ENCODE results near the gene PTPRD.
"Not testable (repeated sequence)": the region's sequence is repeated elsewhere in the genome, so short reads cannot be mapped to it uniquely, and the experiment has no call there.

PTPRD gene

GRCh38 chr9:10534850-10535249 lies 78.0 kb downstream of the PTPRD start:
- CTCF ChIA-PET, result no interaction called here
- POLR2A ChIA-PET, result no interaction called here
- no peak for TF ChIP-seq CTCF (IDR thresholded peaks at IDR 0.05; ENCODE audit: control extremely low read depth, extremely low read depth, low read depth, missing control alignments)
- DNase-seq (ENCODE audit: extremely low spot score), result no peak

- no peak for TF ChIP-seq CTCF (IDR thresholded peaks at IDR 0.05; ENCODE audit: control extremely low read depth, extremely low read depth, low read depth, missing control alignments)
- no peak for DNase-seq (ENCODE audit: extremely low spot score)
- CTCF ChIA-PET, result no interaction called here
- POLR2A ChIA-PET, result no interaction called here
These were observed 86.8 kb downstream of the PTPRD start for GRCh38 chr9:10525972-10526371.

GRCh38 chr9:10523164-10523563 lies 89.6 kb downstream of the PTPRD start:
- DNase-seq (ENCODE audit: extremely low spot score), result no peak
- no peak for TF ChIP-seq CTCF (IDR thresholded peaks at IDR 0.05; ENCODE audit: control extremely low read depth, extremely low read depth, low read depth, missing control alignments)
- CTCF ChIA-PET, result no interaction called here
- POLR2A ChIA-PET, result no interaction called here

- TF ChIP-seq CTCF (IDR thresholded peaks at IDR 0.05; ENCODE audit: control extremely low read depth, extremely low read depth, low read depth, missing control alignments), result no peak
- DNase-seq (ENCODE audit: extremely low spot score), result no peak
- ChIA-PET POLR2A (no interaction called here), CTCF (no interaction called here)
These were observed 100.7 kb downstream of the PTPRD start for GRCh38 chr9:10512144-10512543.

- ChIA-PET POLR2A (no interaction called here), CTCF (interaction anchor here (0.9 kb wide), 1 partner anchor 9 kb away, joined by 3 read pairs; no protein-coding TSS in a partner anchor)
- TF ChIP-seq CTCF (IDR thresholded peaks at IDR 0.05; ENCODE audit: control extremely low read depth, extremely low read depth, low read depth, missing control alignments), result no peak
- no peak for DNase-seq (ENCODE audit: extremely low spot score)
These were observed 123.9 kb downstream of the PTPRD start for GRCh38 chr9:10488937-10489336.

- no peak for TF ChIP-seq CTCF (IDR thresholded peaks at IDR 0.05; ENCODE audit: control extremely low read depth, extremely low read depth, low read depth, missing control alignments)
- ChIA-PET POLR2A (no interaction called here), CTCF (interaction anchor here (1.3 kb wide), 1 partner anchor 10 kb away, joined by 3 read pairs; no protein-coding TSS in a partner anchor)
- DNase-seq (ENCODE audit: extremely low spot score), result no peak
These were observed 133.6 kb downstream of the PTPRD start for GRCh38 chr9:10479172-10479571.

GRCh38 chr9:10449201-10449617 lies 163.6 kb downstream of the PTPRD start:
- POLR2A ChIA-PET; CTCF ChIA-PET; DNase-seq (ENCODE audit: extremely low spot score): not testable (repeated sequence)
